Measurements from ENCODE around the gene TRMT11.

- TF ChIP-seq EP300 (IDR thresholded peaks at IDR 0.05): no peak
- TF ChIP-seq CTCF (IDR thresholded peaks at IDR 0.05): no peak
- TF ChIP-seq POLR2A (IDR thresholded peaks at IDR 0.05; ENCODE audit: low read depth): no peak
Measured at GRCh38 chr6:126038234-126038633, 51.9 kb downstream of the TRMT11 start.

All from esophagus muscularis mucosa (tissue), 4 donors.